DOHH2 (cell line): ENCODE measurements around the gene SCN11A.

Experiments
- H3F3A ChIP-seq: fragments of 200-600 bp; sonication (generic), shearing (Covaris generic); 2 replicates; pipeline ENCODE4 v1.6.0; 2016; ENCODE audit warnings: antibody characterized with exemption, mild to moderate bottlenecking; ENCODE audit not compliant: control insufficient read depth, insufficient read depth
- H3K27ac ChIP-seq: fragments of 200-600 bp; sonication (generic); 2 replicates; pipeline ENCODE4 v1.5.1; 2014; ENCODE audit warnings: low read depth, mild to moderate bottlenecking, low read length, moderate library complexity
- H3K27me3 ChIP-seq: fragments of 200-600 bp; sonication (generic); 2 replicates; pipeline ENCODE4 v1.6.1; 2014; ENCODE audit warnings: mild to moderate bottlenecking, low read length, mixed read lengths; ENCODE audit not compliant: control insufficient read depth
- H3K36me3 ChIP-seq: fragments of 200-600 bp; sonication (generic); 2 replicates; pipeline ENCODE4 v1.6.1; 2014; ENCODE audit warnings: mild to moderate bottlenecking, low read length, moderate library complexity, mixed read lengths; ENCODE audit not compliant: control insufficient read depth
- H3K4me1 ChIP-seq: fragments of 200-600 bp; sonication (generic); 2 replicates; pipeline ENCODE4 v1.6.1; 2014; ENCODE audit warnings: mild to moderate bottlenecking, low read length, mixed read lengths; ENCODE audit not compliant: control insufficient read depth
- H3K4me2 ChIP-seq: fragments of 200-600 bp; sonication (generic); 2 replicates; pipeline ENCODE4 v1.6.0; 2014; ENCODE audit warnings: mild to moderate bottlenecking, low read length, moderate library complexity
- H3K4me3 ChIP-seq: fragments of 200-600 bp; sonication (generic); 2 replicates; pipeline ENCODE4 v1.5.1; 2014; ENCODE audit warnings: mild to moderate bottlenecking, low read length, mixed read lengths
- H3K79me2 ChIP-seq: fragments of 200-600 bp; sonication (generic); 2 replicates; pipeline ENCODE4 v1.6.1; 2014; ENCODE audit warnings: mild to moderate bottlenecking, low read length, mixed read lengths; ENCODE audit not compliant: control insufficient read depth
- H3K9me2 ChIP-seq: fragments of 200-600 bp; sonication (generic); replicated peaks from 2 replicates; pipeline ENCODE4 v1.6.1; 2014; ENCODE audit warnings: mild to moderate bottlenecking, low read length, mixed read lengths; ENCODE audit not compliant: control insufficient read depth
- H3K9me3 ChIP-seq: fragments of 200-600 bp; sonication (generic); 2 replicates; pipeline ENCODE4 v1.6.1; 2014; ENCODE audit warnings: antibody characterized with exemption, low read length, mixed read lengths; ENCODE audit not compliant: control insufficient read depth, insufficient read depth
- H4K20me1 ChIP-seq: fragments of 200-600 bp; sonication (generic); 2 replicates; pipeline ENCODE4 v1.6.0; 2014; ENCODE audit warnings: low read depth, mild to moderate bottlenecking, antibody characterized with exemption, low read length, moderate library complexity; ENCODE audit not compliant: control insufficient read depth, insufficient read depth
- CTCF ChIP-seq: fragments of 200-600 bp; sonication (generic); IDR thresholded peaks from one replicate; pipeline ENCODE4 v1.5.1; 2014; ENCODE audit warnings: antibody characterized with exemption, mild to moderate bottlenecking, low read depth, low read length; ENCODE audit not compliant: poor library complexity, severe bottlenecking
- EZH2phosphoT487 ChIP-seq: fragments of 200-600 bp; sonication (generic); IDR thresholded peaks from 2 replicates; pipeline ENCODE4 v1.6.1; 2017; ENCODE audit warnings: borderline replicate concordance, mild to moderate bottlenecking, antibody characterized with exemption, low read length, moderate library complexity, mixed read lengths

SCN11A gene

GRCh38 chr3:39015418-39015817, 36.3 kb downstream of the SCN11A start:
- no peaks in the 10 kb centered on the region for H4K20me1 ChIP-seq
- no peaks in the 10 kb centered on the region for H3K36me3 ChIP-seq
- H3K4me3 ChIP-seq: no peak overlapping the region
- H3K4me2 ChIP-seq: no peak overlapping the region
- H3F3A ChIP-seq: no peaks in the 10 kb centered on the region
- H3K4me1 ChIP-seq: no peaks in the 10 kb centered on the region
- no peaks in the 10 kb centered on the region for H3K9me2 ChIP-seq
- no peak for TF ChIP-seq CTCF
- no peak for TF ChIP-seq EZH2phosphoT487
- no peaks in the 10 kb centered on the region for H3K79me2 ChIP-seq
- H3K27ac ChIP-seq: no peak overlapping the region
- no peaks in the 10 kb centered on the region for H3K9me3 ChIP-seq
- peaks cover 3% of the 10 kb centered on the region; the same call in 1 of the 2 replicates for H3K27me3 ChIP-seq

- no peak overlapping the region for H3K27ac ChIP-seq
- H3K4me3 ChIP-seq: no peak overlapping the region
- no peak for TF ChIP-seq EZH2phosphoT487
- no peak for TF ChIP-seq CTCF
- H3K4me1 ChIP-seq: no peaks in the 10 kb centered on the region
- H3K9me3 ChIP-seq: no peaks in the 10 kb centered on the region
- H3K4me2 ChIP-seq: no peak overlapping the region
- H4K20me1 ChIP-seq: no peaks in the 10 kb centered on the region
- no peaks in the 10 kb centered on the region for H3K79me2 ChIP-seq
- H3F3A ChIP-seq: no peaks in the 10 kb centered on the region
- H3K36me3 ChIP-seq: no peaks in the 10 kb centered on the region
- no peaks in the 10 kb centered on the region for H3K9me2 ChIP-seq
- no peaks in the 10 kb centered on the region; the same call in 1 of the 2 replicates for H3K27me3 ChIP-seq
These were observed 37.7 kb downstream of the SCN11A start for GRCh38 chr3:39013921-39014509.

DNA sequence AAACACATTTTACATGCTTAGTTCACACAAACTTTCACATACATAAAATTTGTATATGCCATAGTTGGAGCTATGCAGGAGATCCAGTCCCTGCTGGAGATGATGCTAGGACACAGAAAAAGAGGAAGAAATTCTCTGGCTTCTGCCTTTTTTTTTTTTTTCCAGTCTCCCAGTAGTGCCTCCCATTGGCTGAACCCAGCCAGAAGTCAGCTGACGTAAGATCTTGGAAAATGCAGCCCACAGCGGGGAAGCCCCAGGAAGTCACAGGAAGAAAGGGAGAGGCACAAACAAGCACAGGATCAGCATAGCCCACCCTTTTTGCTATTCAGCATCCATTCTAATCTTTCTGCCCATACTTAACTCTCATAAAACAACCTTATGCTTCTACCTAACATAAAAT, 38.5 kb downstream of the SCN11A start:
- Histone ChIP-seq H3K9me3 (no peaks in the 10 kb centered on the region), H4K20me1 (no peaks in the 10 kb centered on the region), H3K79me2 (no peaks in the 10 kb centered on the region), H3K27ac (no peak overlapping the region), H3K4me3 (no peak overlapping the region), H3K27me3 (no peaks in the 10 kb centered on the region; the same call in 1 of the 2 replicates), H3K4me1 (no peaks in the 10 kb centered on the region), H3K36me3 (no peaks in the 10 kb centered on the region), H3F3A (no peaks in the 10 kb centered on the region), H3K9me2 (no peaks in the 10 kb centered on the region), H3K4me2 (no peak overlapping the region)
- no peak for TF ChIP-seq EZH2phosphoT487
- TF ChIP-seq CTCF: no peak
